GM12872 (cell line): ENCODE measurements around the gene PIK3CD.

Experiments used
- CTCF ChIP-seq: IDR thresholded peaks from 3 replicates; pipeline ENCODE4 v1.5.1; 2011; ENCODE audit warnings: low read depth, mild to moderate bottlenecking, low read length, moderate library complexity; ENCODE audit not compliant: insufficient read depth

PIK3CD gene

GRCh38 chr1:9766759-9767442 lies 115.4 kb downstream of the PIK3CD start:
- TF ChIP-seq CTCF, result no peak

- no peak for TF ChIP-seq CTCF
Observed at GRCh38 chr1:9767964-9768668, 116.6 kb downstream of the PIK3CD start.

GRCh38 chr1:9768983-9769382 lies 117.5 kb downstream of the PIK3CD start:
- TF ChIP-seq CTCF, result no peak

GRCh38 chr1:9770298-9770697 lies 118.8 kb downstream of the PIK3CD start:
- no peak for TF ChIP-seq CTCF

GRCh38 chr1:9774712-9775679 lies 123.5 kb downstream of the PIK3CD start:
- no peak for TF ChIP-seq CTCF

GRCh38 chr1:9776685-9777084 lies 125.2 kb downstream of the PIK3CD start:
- no peak for TF ChIP-seq CTCF
